GM23338 (cell line): Measurements from ENCODE around the gene MPHOSPH8. TPM values are rescaled to one million over a fixed set of nuclear protein-coding genes. Genes with fewer than 3 reads are reported as not detected.

Experiments used
- ATAC-seq: fragments of 200-7000 bp; cut with Tn5 transposase; 3 replicates; pipeline ENCODE4 v1.9.1; 2020
- DNase-seq: peaks from one replicate; pipeline ENCODE4 v3.0.0-alpha.2; 2015; ENCODE audit warnings: low spot score
- H2AFZ ChIP-seq: fragments of 200-600 bp; sonication (generic); 2 replicates; pipeline ENCODE4 v1.8.0; 2016; ENCODE audit warnings: antibody characterized with exemption, mild to moderate bottlenecking, moderate library complexity
- H3F3A ChIP-seq: fragments of 200-600 bp; sonication (generic); replicated peaks from 2 replicates; pipeline ENCODE4 v1.8.0; 2017; ENCODE audit warnings: antibody characterized with exemption, mixed run types, low read depth
- H3K27ac ChIP-seq: fragments of 200-600 bp; sonication (generic); 2 replicates; pipeline ENCODE4 v1.6.1; 2016; ENCODE audit warnings: low read depth
- H3K27me3 ChIP-seq: fragments of 200-600 bp; sonication (generic); 2 replicates; pipeline ENCODE4 v1.8.0; 2016; ENCODE audit warnings: mild to moderate bottlenecking, mixed run types, moderate library complexity; ENCODE audit not compliant: insufficient read depth
- H3K36me3 ChIP-seq: fragments of 200-600 bp; sonication (generic); 2 replicates; pipeline ENCODE4 v1.8.0; 2016; ENCODE audit warnings: mild to moderate bottlenecking; ENCODE audit not compliant: insufficient read depth
- H3K4me1 ChIP-seq: fragments of 200-600 bp; sonication (generic); 2 replicates; pipeline ENCODE4 v1.8.0; 2016; ENCODE audit warnings: mild to moderate bottlenecking, moderate library complexity; ENCODE audit not compliant: insufficient read depth
- H3K4me2 ChIP-seq: fragments of 200-600 bp; sonication (generic); 2 replicates; pipeline ENCODE4 v1.7.1; 2017; ENCODE audit warnings: mixed run types
- H3K4me3 ChIP-seq: fragments of 200-600 bp; sonication (generic); 2 replicates; pipeline ENCODE4 v1.6.1; 2016; ENCODE audit warnings: mixed run types
- H3K79me2 ChIP-seq: fragments of 200-600 bp; sonication (generic); replicated peaks from 2 replicates; pipeline ENCODE4 v1.8.0; 2017; ENCODE audit warnings: mild to moderate bottlenecking; ENCODE audit not compliant: insufficient read depth
- H3K9me2 ChIP-seq: fragments of 200-600 bp; sonication (generic); 2 replicates; pipeline ENCODE4 v1.8.0; 2017; ENCODE audit not compliant: insufficient read depth
- H4K20me1 ChIP-seq: fragments of 200-600 bp; sonication (generic); replicated peaks from 2 replicates; pipeline ENCODE4 v1.8.0; 2017; ENCODE audit warnings: mild to moderate bottlenecking; ENCODE audit not compliant: insufficient read depth
- H3K27ac Mint-ChIP-seq: 2 replicates; pipeline ENCODE4 v1.8.0; 2020; ENCODE audit warnings: inconsistent platforms, mild to moderate bottlenecking, moderate library complexity, mixed read lengths
- H3K27me3 Mint-ChIP-seq: 3 replicates; pipeline ENCODE4 v1.8.0; 2022; ENCODE audit warnings: low read depth, mild to moderate bottlenecking, moderate library complexity, mixed read lengths, inconsistent platforms; ENCODE audit not compliant: insufficient read depth, poor library complexity
- H3K36me3 Mint-ChIP-seq: 3 replicates; pipeline ENCODE4 v1.8.0; 2021; ENCODE audit warnings: low read depth, mild to moderate bottlenecking, inconsistent platforms, moderate library complexity, mixed read lengths
- H3K4me1 Mint-ChIP-seq: 3 replicates; pipeline ENCODE4 v1.8.0; 2020; ENCODE audit warnings: mild to moderate bottlenecking, inconsistent platforms, mixed read lengths
- H3K4me3 Mint-ChIP-seq: 3 replicates; pipeline ENCODE4 v1.8.0; 2021; ENCODE audit warnings: moderate library complexity, mild to moderate bottlenecking, inconsistent platforms, mixed read lengths
- H3K9me3 Mint-ChIP-seq: 3 replicates; pipeline ENCODE4 v1.8.0; 2020; ENCODE audit warnings: moderate library complexity, mild to moderate bottlenecking, inconsistent platforms, mixed read lengths
- CREB1 ChIP-seq: fragments of 250-450 bp; sonication (Bioruptor Pico); IDR thresholded peaks from 2 replicates; pipeline ENCODE4 v1.5.0; 2020; ENCODE audit warnings: low read depth, mild to moderate bottlenecking, moderate library complexity
- EZH2 ChIP-seq: fragments of 200-600 bp; sonication (generic); IDR thresholded peaks from one replicate; pipeline ENCODE4 v1.8.0; 2017; ENCODE audit warnings: antibody characterized with exemption, mild to moderate bottlenecking, low read depth; ENCODE audit not compliant: unreplicated experiment
- EZH2phosphoT487 ChIP-seq: fragments of 200-600 bp; sonication (generic); IDR thresholded peaks from one replicate; pipeline ENCODE4 v1.8.1; 2018; ENCODE audit warnings: antibody characterized with exemption; ENCODE audit not compliant: unreplicated experiment
- JUNB ChIP-seq: IDR thresholded peaks from one replicate; pipeline ENCODE4 v1.6.1; 2016; ENCODE audit warnings: antibody characterized with exemption; ENCODE audit not compliant: unreplicated experiment
- POLR2AphosphoS5 ChIP-seq: IDR thresholded peaks from 2 replicates; pipeline ENCODE4 v1.6.1; 2016; ENCODE audit warnings: antibody characterized with exemption, low read depth
- REST ChIP-seq: IDR thresholded peaks from one replicate; pipeline ENCODE4 v1.6.1; 2018; ENCODE audit warnings: antibody characterized with exemption; ENCODE audit not compliant: unreplicated experiment
- STAT1 ChIP-seq: IDR thresholded peaks from one replicate; pipeline ENCODE4 v1.6.1; 2016; ENCODE audit warnings: antibody characterized with exemption; ENCODE audit not compliant: unreplicated experiment
- ZNF114 ChIP-seq: fragments of 250-450 bp; sonication (Bioruptor Pico); IDR thresholded peaks from 2 replicates; pipeline ENCODE4 v1.5.0; 2020; ENCODE audit warnings: mild to moderate bottlenecking, moderate library complexity
- ZNF331 ChIP-seq: fragments of 250-450 bp; sonication (Bioruptor Pico); IDR thresholded peaks from 2 replicates; pipeline ENCODE4 v1.5.0; 2020; ENCODE audit warnings: low read depth, mild to moderate bottlenecking, moderate library complexity
- polyA plus RNA-seq: library from polyadenylated mRNA; unstranded; fragments of >200 nt; fragmentation: Nextera tagmentation; extraction: Ambion mirVana; gene quantifications from 2 replicates; pipeline ENCODE4 v1.2.1, GENCODE V29; 2016
- total RNA-seq: library from RNA; depleted of rRNA; stranded (reverse); fragments of >200 nt; shearing (Covaris generic); gene quantifications from 2 replicates; pipeline ENCODE4 v1.2.3, GENCODE V29; 2014
- TF ChIP-seq, protein P1 (sequence below): fragments of 250-450 bp; sonication (Bioruptor Pico); IDR thresholded peaks from 2 replicates; pipeline ENCODE4 v1.5.0; 2020; ENCODE audit warnings: mild to moderate bottlenecking, moderate library complexity
- TF ChIP-seq, protein P2 (sequence below), 2 experiments: fragments of 200-600 bp in 1 of 2; sonication (generic) in 1 of 2; conservative IDR thresholded peaks; 2 replicates each; pipeline versions ENCODE4 v1.5.1 to v1.6.1; 2016 to 2017; ENCODE audit warnings: antibody characterized with exemption in 2 of 2, low read depth in 2 of 2, mild to moderate bottlenecking in 2 of 2, moderate library complexity in 1 of 2

MPHOSPH8 gene
- total and polyA plus RNA-seq, 2 experiments from 2014 or later, result 15.6 to 31.9 TPM

- Mint-ChIP-seq H3K27me3 (peaks cover 2% of the 10 kb centered on the region), H3K4me1 (peaks cover 10% of the 10 kb centered on the region), H3K27ac (no peak overlapping the region), H3K36me3 (peaks cover 63% of the 10 kb centered on the region), H3K4me3 (no peak overlapping the region), H3K9me3 (no peaks in the 10 kb centered on the region)
- Histone ChIP-seq H3K79me2 (no peaks in the 10 kb centered on the region), H3F3A (peaks cover 28% of the 10 kb centered on the region; the same call in 1 of the 2 replicates), H2AFZ (no peak overlapping the region), H4K20me1 (peaks cover 13% of the 10 kb centered on the region; the same call in 1 of the 2 replicates), H3K4me1 (no peaks in the 10 kb centered on the region), H3K4me3 (no peak overlapping the region), H3K27ac (peak overlapping the region; percentile 19; the same call in 1 of the 2 replicates), H3K9me2 (no peaks in the 10 kb centered on the region), H3K27me3 (no peaks in the 10 kb centered on the region), H3K36me3 (peaks cover 42% of the 10 kb centered on the region), H3K4me2 (no peak overlapping the region)
- DNase-seq (no peak), ATAC-seq (no peak)
- TF ChIP-seq JUNB, result no peak
These were observed 35.3 kb downstream of the MPHOSPH8 start for GRCh38 chr13:19668778-19669177.

DNA sequence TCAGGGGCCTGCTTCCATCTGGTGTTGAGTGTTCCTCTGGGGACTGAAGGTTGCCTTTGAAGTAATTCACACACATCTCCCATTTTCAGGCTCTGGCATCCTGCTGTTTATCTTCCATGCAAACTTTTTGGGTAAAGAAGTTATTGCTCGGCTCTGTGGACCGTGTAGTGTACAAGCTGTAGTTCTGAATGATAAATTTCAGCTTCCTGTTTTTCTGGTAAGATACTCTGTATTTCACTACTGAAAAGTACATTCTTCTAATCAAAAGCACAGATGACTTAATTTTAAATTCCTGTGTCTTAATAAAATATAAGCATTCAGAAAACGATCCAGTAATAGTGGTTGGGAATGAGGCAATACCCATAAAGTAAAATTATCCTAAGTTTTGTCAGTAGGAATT lies 36.7 kb downstream of the MPHOSPH8 start:
- peaks cover 13% of the 10 kb centered on the region; the same call in 1 of the 2 replicates for H4K20me1 ChIP-seq
- ATAC-seq, result no peak
- H3K36me3 ChIP-seq, result peaks cover 50% of the 10 kb centered on the region
- H3K4me3 ChIP-seq, result no peak overlapping the region
- no peak overlapping the region; the same call in 1 of the 2 replicates for H3K27ac ChIP-seq
- no peak overlapping the region for H2AFZ ChIP-seq
- no peak overlapping the region for H3K4me3 Mint-ChIP-seq
- no peaks in the 10 kb centered on the region for H3K79me2 ChIP-seq
- H3K27me3 Mint-ChIP-seq, result no peaks in the 10 kb centered on the region
- H3K27me3 ChIP-seq, result no peaks in the 10 kb centered on the region
- peaks cover under 1% of the 10 kb centered on the region for H3K4me1 Mint-ChIP-seq
- H3F3A ChIP-seq, result peaks cover 28% of the 10 kb centered on the region; the same call in 1 of the 2 replicates
- no peaks in the 10 kb centered on the region for H3K4me1 ChIP-seq
- DNase-seq, result no peak
- no peaks in the 10 kb centered on the region for H3K9me2 ChIP-seq
- peaks cover 56% of the 10 kb centered on the region for H3K36me3 Mint-ChIP-seq
- no peak overlapping the region for H3K27ac Mint-ChIP-seq
- H3K9me3 Mint-ChIP-seq, result no peaks in the 10 kb centered on the region
- no peak overlapping the region for H3K4me2 ChIP-seq
- no peak for TF ChIP-seq ZNF331 (CRISPR knock-in tag)
- TF ChIP-seq, protein P1, sequence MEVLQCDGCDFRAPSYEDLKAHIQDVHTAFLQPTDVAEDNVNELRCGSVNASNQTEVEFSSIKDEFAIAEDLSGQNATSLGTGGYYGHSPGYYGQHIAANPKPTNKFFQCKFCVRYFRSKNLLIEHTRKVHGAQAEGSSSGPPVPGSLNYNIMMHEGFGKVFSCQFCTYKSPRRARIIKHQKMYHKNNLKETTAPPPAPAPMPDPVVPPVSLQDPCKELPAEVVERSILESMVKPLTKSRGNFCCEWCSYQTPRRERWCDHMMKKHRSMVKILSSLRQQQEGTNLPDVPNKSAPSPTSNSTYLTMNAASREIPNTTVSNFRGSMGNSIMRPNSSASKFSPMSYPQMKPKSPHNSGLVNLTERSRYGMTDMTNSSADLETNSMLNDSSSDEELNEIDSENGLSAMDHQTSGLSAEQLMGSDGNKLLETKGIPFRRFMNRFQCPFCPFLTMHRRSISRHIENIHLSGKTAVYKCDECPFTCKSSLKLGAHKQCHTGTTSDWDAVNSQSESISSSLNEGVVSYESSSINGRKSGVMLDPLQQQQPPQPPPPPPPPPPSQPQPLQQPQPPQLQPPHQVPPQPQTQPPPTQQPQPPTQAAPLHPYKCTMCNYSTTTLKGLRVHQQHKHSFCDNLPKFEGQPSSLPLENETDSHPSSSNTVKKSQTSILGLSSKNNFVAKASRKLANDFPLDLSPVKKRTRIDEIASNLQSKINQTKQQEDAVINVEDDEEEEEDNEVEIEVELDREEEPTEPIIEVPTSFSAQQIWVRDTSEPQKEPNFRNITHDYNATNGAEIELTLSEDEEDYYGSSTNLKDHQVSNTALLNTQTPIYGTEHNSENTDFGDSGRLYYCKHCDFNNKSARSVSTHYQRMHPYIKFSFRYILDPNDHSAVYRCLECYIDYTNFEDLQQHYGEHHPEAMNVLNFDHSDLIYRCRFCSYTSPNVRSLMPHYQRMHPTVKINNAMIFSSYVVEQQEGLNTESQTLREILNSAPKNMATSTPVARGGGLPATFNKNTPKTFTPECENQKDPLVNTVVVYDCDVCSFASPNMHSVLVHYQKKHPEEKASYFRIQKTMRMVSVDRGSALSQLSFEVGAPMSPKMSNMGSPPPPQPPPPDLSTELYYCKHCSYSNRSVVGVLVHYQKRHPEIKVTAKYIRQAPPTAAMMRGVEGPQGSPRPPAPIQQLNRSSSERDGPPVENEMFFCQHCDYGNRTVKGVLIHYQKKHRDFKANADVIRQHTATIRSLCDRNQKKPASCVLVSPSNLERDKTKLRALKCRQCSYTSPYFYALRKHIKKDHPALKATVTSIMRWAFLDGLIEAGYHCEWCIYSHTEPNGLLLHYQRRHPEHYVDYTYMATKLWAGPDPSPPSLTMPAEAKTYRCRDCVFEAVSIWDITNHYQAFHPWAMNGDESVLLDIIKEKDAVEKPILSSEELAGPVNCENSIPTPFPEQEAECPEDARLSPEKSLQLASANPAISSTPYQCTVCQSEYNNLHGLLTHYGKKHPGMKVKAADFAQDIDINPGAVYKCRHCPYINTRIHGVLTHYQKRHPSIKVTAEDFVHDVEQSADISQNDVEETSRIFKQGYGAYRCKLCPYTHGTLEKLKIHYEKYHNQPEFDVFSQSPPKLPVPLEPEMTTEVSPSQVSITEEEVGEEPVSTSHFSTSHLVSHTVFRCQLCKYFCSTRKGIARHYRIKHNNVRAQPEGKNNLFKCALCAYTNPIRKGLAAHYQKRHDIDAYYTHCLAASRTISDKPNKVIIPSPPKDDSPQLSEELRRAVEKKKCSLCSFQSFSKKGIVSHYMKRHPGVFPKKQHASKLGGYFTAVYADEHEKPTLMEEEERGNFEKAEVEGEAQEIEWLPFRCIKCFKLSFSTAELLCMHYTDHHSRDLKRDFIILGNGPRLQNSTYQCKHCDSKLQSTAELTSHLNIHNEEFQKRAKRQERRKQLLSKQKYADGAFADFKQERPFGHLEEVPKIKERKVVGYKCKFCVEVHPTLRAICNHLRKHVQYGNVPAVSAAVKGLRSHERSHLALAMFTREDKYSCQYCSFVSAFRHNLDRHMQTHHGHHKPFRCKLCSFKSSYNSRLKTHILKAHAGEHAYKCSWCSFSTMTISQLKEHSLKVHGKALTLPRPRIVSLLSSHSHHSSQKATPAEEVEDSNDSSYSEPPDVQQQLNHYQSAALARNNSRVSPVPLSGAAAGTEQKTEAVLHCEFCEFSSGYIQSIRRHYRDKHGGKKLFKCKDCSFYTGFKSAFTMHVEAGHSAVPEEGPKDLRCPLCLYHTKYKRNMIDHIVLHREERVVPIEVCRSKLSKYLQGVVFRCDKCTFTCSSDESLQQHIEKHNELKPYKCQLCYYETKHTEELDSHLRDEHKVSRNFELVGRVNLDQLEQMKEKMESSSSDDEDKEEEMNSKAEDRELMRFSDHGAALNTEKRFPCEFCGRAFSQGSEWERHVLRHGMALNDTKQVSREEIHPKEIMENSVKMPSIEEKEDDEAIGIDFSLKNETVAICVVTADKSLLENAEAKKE (CRISPR knock-in tag), result no peak
- TF ChIP-seq EZH2, result no peak
- TF ChIP-seq, protein P2, sequence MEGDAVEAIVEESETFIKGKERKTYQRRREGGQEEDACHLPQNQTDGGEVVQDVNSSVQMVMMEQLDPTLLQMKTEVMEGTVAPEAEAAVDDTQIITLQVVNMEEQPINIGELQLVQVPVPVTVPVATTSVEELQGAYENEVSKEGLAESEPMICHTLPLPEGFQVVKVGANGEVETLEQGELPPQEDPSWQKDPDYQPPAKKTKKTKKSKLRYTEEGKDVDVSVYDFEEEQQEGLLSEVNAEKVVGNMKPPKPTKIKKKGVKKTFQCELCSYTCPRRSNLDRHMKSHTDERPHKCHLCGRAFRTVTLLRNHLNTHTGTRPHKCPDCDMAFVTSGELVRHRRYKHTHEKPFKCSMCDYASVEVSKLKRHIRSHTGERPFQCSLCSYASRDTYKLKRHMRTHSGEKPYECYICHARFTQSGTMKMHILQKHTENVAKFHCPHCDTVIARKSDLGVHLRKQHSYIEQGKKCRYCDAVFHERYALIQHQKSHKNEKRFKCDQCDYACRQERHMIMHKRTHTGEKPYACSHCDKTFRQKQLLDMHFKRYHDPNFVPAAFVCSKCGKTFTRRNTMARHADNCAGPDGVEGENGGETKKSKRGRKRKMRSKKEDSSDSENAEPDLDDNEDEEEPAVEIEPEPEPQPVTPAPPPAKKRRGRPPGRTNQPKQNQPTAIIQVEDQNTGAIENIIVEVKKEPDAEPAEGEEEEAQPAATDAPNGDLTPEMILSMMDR (conservative IDR thresholded peaks at IDR 0.05; ENCODE audit: low read depth in 2 of 2), result no peak
- no peak for TF ChIP-seq ZNF114 (CRISPR knock-in tag)
- no peak for TF ChIP-seq STAT1
- no peak for TF ChIP-seq POLR2AphosphoS5
- TF ChIP-seq JUNB, result no peak
- no peak for TF ChIP-seq CREB1 (CRISPR knock-in tag)
- no peak for TF ChIP-seq REST
- no peak for TF ChIP-seq EZH2phosphoT487
